Glutamatergic neuron (in vitro differentiated cells): ENCODE data around the gene ENTPD1. TPM values are rescaled to one million over a fixed set of nuclear protein-coding genes. Genes with fewer than 3 reads are reported as not detected.

ENCODE experiments used
- DNase-seq: peaks from one replicate; pipeline ENCODE4 v3.0.0; 2022
- H3K27ac Mint-ChIP-seq: one replicate; pipeline ENCODE4 v1.8.0; 2020; ENCODE audit warnings: mild to moderate bottlenecking, mixed read lengths, inconsistent platforms; ENCODE audit not compliant: unreplicated experiment
- H3K27me3 Mint-ChIP-seq: one replicate; pipeline ENCODE4 v1.8.0; 2020; ENCODE audit warnings: mild to moderate bottlenecking, moderate library complexity, mixed read lengths, inconsistent platforms; ENCODE audit not compliant: unreplicated experiment
- H3K36me3 Mint-ChIP-seq: one replicate; pipeline ENCODE4 v1.8.0; 2020; ENCODE audit warnings: mild to moderate bottlenecking, mixed read lengths, inconsistent platforms; ENCODE audit not compliant: unreplicated experiment
- H3K4me1 Mint-ChIP-seq: one replicate; pipeline ENCODE4 v1.8.0; 2020; ENCODE audit warnings: mild to moderate bottlenecking, low read depth, mixed read lengths, inconsistent platforms; ENCODE audit not compliant: unreplicated experiment
- H3K4me3 Mint-ChIP-seq: one replicate; pipeline ENCODE4 v1.8.0; 2020; ENCODE audit warnings: mild to moderate bottlenecking, mixed read lengths, inconsistent platforms; ENCODE audit not compliant: unreplicated experiment
- H3K9me3 Mint-ChIP-seq: one replicate; pipeline ENCODE4 v1.8.0; 2020; ENCODE audit warnings: mild to moderate bottlenecking, moderate library complexity, mixed read lengths, inconsistent platforms; ENCODE audit not compliant: unreplicated experiment
- CTCF ChIP-seq: fragments of 200-600 bp; sonication (generic); IDR thresholded peaks from one replicate; pipeline ENCODE4 v1.5.0; 2021; ENCODE audit not compliant: partially characterized antibody, unreplicated experiment
- total RNA-seq: library from RNA; stranded (reverse); fragmentation: NEBNext Ultra II Directional; extraction: Animal tissue kit (Norgen Biotek cat#: 25700); gene quantifications from one replicate; pipeline ENCODE4 v1.2.1, GENCODE V29; 2021; ENCODE audit not compliant: unreplicated experiment

ENTPD1 gene
- total RNA-seq, 1 donor from 2014 or later: not detected

GRCh38 chr10:95739056-95739455, 16.9 kb upstream of the ENTPD1 start:
- no peak for TF ChIP-seq CTCF
- Mint-ChIP-seq H3K27ac (no peak overlapping the region), H3K27me3 (no peaks in the 10 kb centered on the region), H3K36me3 (peaks cover 9% of the 10 kb centered on the region), H3K4me3 (no peak overlapping the region), H3K9me3 (no peaks in the 10 kb centered on the region), H3K4me1 (no peaks in the 10 kb centered on the region)
- no peak for DNase-seq

GRCh38 chr10:95741807-95742467, 14.0 kb upstream of the ENTPD1 start:
- TF ChIP-seq CTCF: no peak
- no peak overlapping the region for H3K27ac Mint-ChIP-seq
- no peak for DNase-seq
- H3K4me3 Mint-ChIP-seq: no peak overlapping the region
- no peaks in the 10 kb centered on the region for H3K27me3 Mint-ChIP-seq
- H3K4me1 Mint-ChIP-seq: no peaks in the 10 kb centered on the region
- peaks cover 5% of the 10 kb centered on the region for H3K36me3 Mint-ChIP-seq
- H3K9me3 Mint-ChIP-seq: no peaks in the 10 kb centered on the region

DNA sequence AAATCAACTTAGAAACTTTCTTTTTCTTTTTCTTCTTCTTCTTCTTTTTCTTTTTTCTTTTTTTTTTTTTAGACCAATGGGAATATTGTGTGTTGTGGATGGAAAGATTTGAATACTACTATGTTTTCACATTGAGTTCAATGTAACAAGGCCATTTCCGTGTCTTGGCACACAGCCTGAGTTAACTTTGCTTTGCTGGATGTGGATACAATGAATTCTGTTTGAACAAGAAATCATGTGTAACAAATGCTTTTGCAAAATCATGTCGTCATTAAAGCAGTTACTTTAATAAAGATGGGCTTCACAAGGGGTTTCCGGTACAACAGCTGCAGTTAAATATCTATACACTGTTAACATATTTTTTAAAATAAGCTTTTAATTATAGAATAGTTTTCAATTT, 13.5 kb upstream of the ENTPD1 start:
- no peak for DNase-seq

DNA sequence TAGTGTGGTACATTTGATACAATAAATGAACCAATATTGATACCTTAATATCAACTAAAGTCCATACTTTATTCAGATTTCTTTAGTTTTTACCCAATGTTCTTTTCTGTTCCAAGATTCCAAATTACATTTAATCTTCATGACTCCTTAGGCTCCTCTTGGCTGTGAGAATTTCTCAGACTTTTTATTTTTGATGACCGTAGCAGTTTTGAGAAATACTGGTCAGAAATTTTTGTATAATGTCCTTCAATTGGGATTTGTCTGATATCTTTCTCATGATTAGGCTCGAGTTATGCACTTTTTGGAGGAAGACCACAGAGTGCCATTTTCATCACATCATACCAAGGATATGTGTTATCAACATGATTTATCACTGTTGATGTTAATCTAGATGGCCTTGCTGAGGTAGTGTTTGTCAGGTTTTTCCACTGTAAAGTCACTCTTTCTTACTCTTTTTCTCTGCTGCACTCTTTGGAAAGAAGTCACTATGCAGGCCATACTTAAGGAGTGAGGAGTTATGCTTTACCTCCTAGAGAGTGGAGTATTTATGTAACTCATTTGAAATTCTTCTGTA, 12.9 kb upstream of the ENTPD1 start:
- no peaks in the 10 kb centered on the region for H3K4me1 Mint-ChIP-seq
- TF ChIP-seq CTCF: no peak
- peaks cover 5% of the 10 kb centered on the region for H3K36me3 Mint-ChIP-seq
- no peaks in the 10 kb centered on the region for H3K9me3 Mint-ChIP-seq
- no peak overlapping the region for H3K27ac Mint-ChIP-seq
- no peak overlapping the region for H3K4me3 Mint-ChIP-seq
- no peak for DNase-seq
- H3K27me3 Mint-ChIP-seq: no peaks in the 10 kb centered on the region

More for the DNA sequence above, 13.5 kb upstream of the ENTPD1 start:
- peaks cover 5% of the 10 kb centered on the region for H3K36me3 Mint-ChIP-seq
- no peak for TF ChIP-seq CTCF
- no peak overlapping the region for H3K4me3 Mint-ChIP-seq
- no peaks in the 10 kb centered on the region for H3K9me3 Mint-ChIP-seq
- no peaks in the 10 kb centered on the region for H3K27me3 Mint-ChIP-seq
- no peak overlapping the region for H3K27ac Mint-ChIP-seq
- no peaks in the 10 kb centered on the region for H3K4me1 Mint-ChIP-seq

DNA sequence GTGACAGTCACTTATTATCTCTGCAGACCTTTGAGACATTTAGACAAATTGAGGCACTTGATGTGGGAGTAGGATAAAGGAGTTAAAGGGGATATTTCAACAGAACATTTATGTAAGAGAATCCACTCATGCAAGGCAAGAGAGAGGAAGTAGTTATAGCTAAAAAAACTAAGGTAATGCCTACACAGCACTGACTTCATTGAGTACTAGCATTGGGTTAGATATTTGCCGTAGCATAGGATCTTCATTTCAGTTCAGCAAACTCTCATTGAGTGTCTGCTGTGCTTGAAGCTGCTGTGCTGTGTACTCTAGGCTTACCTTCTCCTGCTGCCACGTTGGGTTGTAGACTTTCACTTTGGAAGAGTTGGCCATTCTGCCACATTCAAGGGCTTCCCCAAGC, 10.5 kb upstream of the ENTPD1 start:
- Mint-ChIP-seq H3K4me1 (no peaks in the 10 kb centered on the region), H3K4me3 (no peak overlapping the region), H3K9me3 (no peaks in the 10 kb centered on the region), H3K27ac (no peak overlapping the region), H3K36me3 (peaks cover 4% of the 10 kb centered on the region), H3K27me3 (no peaks in the 10 kb centered on the region)
- no peak for DNase-seq
- TF ChIP-seq CTCF: no peak
